ENCODE results near the gene SAMD13.

SAMD13 gene

DNA sequence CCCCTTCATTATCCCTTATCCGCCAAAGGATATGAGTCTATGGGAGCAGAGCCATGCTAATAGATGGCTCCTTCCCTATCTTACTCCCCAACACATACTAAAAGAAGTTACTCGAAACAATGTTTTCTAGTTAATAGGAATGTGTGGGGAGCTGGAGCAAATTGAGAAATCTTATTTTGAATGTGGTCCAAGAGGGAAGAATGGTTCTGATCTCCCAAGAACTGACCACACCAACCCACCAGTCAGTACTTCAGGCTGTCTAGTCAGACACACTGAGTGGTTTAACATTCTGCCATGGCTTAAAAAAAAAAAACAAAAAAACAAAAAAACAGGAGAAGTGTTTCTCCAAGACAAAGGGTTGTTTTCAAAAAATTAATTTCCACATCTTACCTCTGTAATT is 65.3 kb downstream of the SAMD13 start:
- DNase-seq (ENCODE audit: extremely low read depth, insufficient read length) = no peak
- Histone ChIP-seq H3K4me3 (replicated peaks; ENCODE audit: low read depth, low read length) (no peak overlapping the region), H3K36me3 (ENCODE audit: control insufficient read depth, insufficient read depth, low read length) (no peaks in the 10 kb centered on the region), H3K27me3 (replicated peaks; ENCODE audit: control insufficient read depth, insufficient read depth, low read length) (no peaks in the 10 kb centered on the region)
- TF ChIP-seq, protein P1, sequence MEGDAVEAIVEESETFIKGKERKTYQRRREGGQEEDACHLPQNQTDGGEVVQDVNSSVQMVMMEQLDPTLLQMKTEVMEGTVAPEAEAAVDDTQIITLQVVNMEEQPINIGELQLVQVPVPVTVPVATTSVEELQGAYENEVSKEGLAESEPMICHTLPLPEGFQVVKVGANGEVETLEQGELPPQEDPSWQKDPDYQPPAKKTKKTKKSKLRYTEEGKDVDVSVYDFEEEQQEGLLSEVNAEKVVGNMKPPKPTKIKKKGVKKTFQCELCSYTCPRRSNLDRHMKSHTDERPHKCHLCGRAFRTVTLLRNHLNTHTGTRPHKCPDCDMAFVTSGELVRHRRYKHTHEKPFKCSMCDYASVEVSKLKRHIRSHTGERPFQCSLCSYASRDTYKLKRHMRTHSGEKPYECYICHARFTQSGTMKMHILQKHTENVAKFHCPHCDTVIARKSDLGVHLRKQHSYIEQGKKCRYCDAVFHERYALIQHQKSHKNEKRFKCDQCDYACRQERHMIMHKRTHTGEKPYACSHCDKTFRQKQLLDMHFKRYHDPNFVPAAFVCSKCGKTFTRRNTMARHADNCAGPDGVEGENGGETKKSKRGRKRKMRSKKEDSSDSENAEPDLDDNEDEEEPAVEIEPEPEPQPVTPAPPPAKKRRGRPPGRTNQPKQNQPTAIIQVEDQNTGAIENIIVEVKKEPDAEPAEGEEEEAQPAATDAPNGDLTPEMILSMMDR (IDR thresholded peaks at IDR 0.05; ENCODE audit: insufficient read depth, low read length, poor library complexity, severe bottlenecking) = no peak

DNA sequence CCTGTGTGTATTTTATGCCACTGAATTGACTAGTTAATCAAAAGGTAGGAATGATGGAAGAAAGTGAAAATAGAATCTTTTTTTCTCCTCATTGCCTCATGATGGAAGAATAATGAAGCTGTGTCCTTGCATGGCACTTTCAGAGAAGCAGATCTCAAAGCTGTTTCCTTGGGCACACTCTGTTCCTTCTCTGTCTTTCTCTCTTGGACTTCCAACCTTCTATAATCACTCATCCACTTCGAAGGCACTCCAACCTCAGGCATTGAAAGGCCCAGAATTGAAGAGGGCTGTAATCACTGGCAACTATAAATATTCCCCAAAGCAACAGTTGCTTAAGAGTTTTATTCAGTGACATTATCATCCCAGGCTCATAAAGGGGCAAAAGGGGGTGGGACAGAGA is 65.7 kb downstream of the SAMD13 start:
- H3K36me3 ChIP-seq (ENCODE audit: control insufficient read depth, insufficient read depth, low read length) = no peaks in the 10 kb centered on the region
- H3K27me3 ChIP-seq (replicated peaks; ENCODE audit: control insufficient read depth, insufficient read depth, low read length) = no peaks in the 10 kb centered on the region
- H3K4me3 ChIP-seq (replicated peaks; ENCODE audit: low read depth, low read length) = no peak overlapping the region
- TF ChIP-seq, protein P1 (IDR thresholded peaks at IDR 0.05; ENCODE audit: insufficient read depth, low read length, poor library complexity, severe bottlenecking) = no peak
- no peak for DNase-seq (ENCODE audit: extremely low read depth, insufficient read length)

DNA sequence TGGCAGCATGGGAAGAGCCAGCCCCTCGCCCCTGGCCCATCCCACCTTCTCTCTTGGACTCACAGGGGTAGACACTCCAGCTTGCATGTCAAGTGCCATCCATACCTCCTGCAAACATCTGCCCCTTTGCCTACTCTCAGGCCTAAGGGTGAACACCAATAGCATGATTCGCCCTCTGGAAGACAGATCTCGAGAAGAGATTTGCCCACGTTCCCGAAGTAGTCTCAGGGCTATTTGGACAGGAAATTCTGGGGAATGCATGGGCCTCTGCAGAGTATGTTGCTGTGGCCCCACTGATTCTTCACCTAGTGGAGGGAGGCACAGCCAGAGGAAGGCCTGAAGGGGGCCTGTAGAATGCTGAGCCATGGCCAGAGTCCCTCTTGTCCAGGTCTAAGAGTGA is 66.9 kb downstream of the SAMD13 start:
- no peak overlapping the region for H3K4me3 ChIP-seq (replicated peaks; ENCODE audit: low read depth, low read length)
- H3K36me3 ChIP-seq (ENCODE audit: control insufficient read depth, insufficient read depth, low read length) = no peaks in the 10 kb centered on the region
- no peaks in the 10 kb centered on the region for H3K27me3 ChIP-seq (replicated peaks; ENCODE audit: control insufficient read depth, insufficient read depth, low read length)
- DNase-seq (ENCODE audit: extremely low read depth, insufficient read length) = no peak
- TF ChIP-seq, protein P1 (IDR thresholded peaks at IDR 0.05; ENCODE audit: insufficient read depth, low read length, poor library complexity, severe bottlenecking) = no peak

DNA sequence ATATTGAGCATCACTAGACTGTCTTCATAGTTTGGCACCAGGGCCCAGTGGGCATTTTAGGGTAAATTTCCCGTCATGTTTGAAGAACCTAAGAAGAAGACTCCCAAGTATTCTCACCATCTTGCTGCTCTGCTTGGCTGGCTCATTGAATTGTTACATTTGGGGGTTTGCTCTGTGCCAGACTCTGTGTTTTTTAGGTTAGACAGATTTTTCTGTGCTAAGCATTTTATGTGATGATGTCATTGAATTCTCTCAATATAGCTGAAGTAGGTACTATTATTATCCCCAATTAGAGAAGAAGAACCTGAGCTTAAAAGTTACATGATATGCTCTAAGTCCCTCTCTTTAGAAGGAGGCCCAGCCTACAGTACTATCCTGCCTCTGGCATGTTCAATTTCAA is 68.8 kb downstream of the SAMD13 start:
- TF ChIP-seq, protein P1 (IDR thresholded peaks at IDR 0.05; ENCODE audit: insufficient read depth, low read length, poor library complexity, severe bottlenecking) = no peak
- H3K36me3 ChIP-seq (ENCODE audit: control insufficient read depth, insufficient read depth, low read length) = no peaks in the 10 kb centered on the region
- H3K27me3 ChIP-seq (replicated peaks; ENCODE audit: control insufficient read depth, insufficient read depth, low read length) = no peaks in the 10 kb centered on the region
- H3K4me3 ChIP-seq (replicated peaks; ENCODE audit: low read depth, low read length) = no peak overlapping the region
- no peak for DNase-seq (ENCODE audit: extremely low read depth, insufficient read length)

DNA sequence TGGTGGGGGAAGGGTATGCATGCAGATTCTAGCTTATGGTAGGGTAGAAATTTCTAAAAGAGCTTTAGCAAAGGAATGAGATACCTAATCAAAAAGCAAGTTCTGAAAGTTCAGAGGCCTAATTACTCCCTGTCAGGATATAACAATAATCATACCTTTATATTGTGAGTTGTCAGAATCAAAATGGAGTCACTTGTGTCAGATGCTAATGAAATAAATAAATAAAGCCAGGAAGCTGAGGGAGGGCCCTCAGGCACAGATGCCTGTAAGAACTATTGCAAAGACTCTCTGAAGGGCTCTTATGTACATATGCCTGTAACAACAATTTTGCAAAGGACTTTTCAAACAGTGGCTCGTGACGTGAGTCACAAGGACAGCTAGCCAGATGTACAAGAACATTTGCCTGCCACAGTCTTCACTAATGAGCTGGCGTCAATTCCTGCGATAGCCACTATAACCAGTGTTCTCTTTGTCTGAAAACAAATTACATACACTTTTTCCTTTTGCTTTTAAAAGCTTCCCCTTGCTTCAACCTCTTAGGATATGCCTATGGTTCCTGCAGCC is 69.4 kb downstream of the SAMD13 start:
- Histone ChIP-seq H3K27me3 (replicated peaks; ENCODE audit: control insufficient read depth, insufficient read depth, low read length) (no peaks in the 10 kb centered on the region), H3K4me3 (replicated peaks; ENCODE audit: low read depth, low read length) (no peak overlapping the region), H3K36me3 (ENCODE audit: control insufficient read depth, insufficient read depth, low read length) (no peaks in the 10 kb centered on the region)
- no peak for DNase-seq (ENCODE audit: extremely low read depth, insufficient read length)
- TF ChIP-seq, protein P1 (IDR thresholded peaks at IDR 0.05; ENCODE audit: insufficient read depth, low read length, poor library complexity, severe bottlenecking) = no peak

Measured in GM06990 (cell line).